HTERT RPE-1 (cell line): ENCODE results near the gene FOXC1.

Experiments
- in situ Hi-C: fragments of 300-500 bp; cut with MboI; formaldehyde crosslinking; loops from 4 replicates; pipeline ENCODE4 v1.14.3; 2020; ENCODE audit warnings: low sequenced_read_pairs

Gene FOXC1

GRCh38 chr6:1584146-1584545, 25.6 kb upstream of the FOXC1 start:
- in situ Hi-C loops: no loop called here

GRCh38 chr6:1584996-1585668, 24.6 kb upstream of the FOXC1 start:
- in situ Hi-C loops: no loop called here

GRCh38 chr6:1585669-1586049, 24.1 kb upstream of the FOXC1 start:
- in situ Hi-C loops: no loop called here

GRCh38 chr6:1586256-1586655, 23.5 kb upstream of the FOXC1 start:
- in situ Hi-C loops: no loop called here

- in situ Hi-C loops: no loop called here
Observed at GRCh38 chr6:1586861-1587450, 22.8 kb upstream of the FOXC1 start.

- in situ Hi-C loops: no loop called here
Observed at GRCh38 chr6:1587546-1587945, 22.2 kb upstream of the FOXC1 start.

- in situ Hi-C loops: no loop called here
Observed at GRCh38 chr6:1587977-1588376, 21.7 kb upstream of the FOXC1 start.

- in situ Hi-C loops: no loop called here
Observed at GRCh38 chr6:1589208-1589607, 20.5 kb upstream of the FOXC1 start.

- in situ Hi-C loops: no loop called here
Observed at GRCh38 chr6:1590580-1590979, 19.1 kb upstream of the FOXC1 start.

- in situ Hi-C loops: no loop called here
Observed at GRCh38 chr6:1591243-1591642, 18.5 kb upstream of the FOXC1 start.

GRCh38 chr6:1591926-1592325, 17.8 kb upstream of the FOXC1 start:
- in situ Hi-C loops: no loop called here

GRCh38 chr6:1592852-1593251, 16.9 kb upstream of the FOXC1 start:
- in situ Hi-C loops: no loop called here

GRCh38 chr6:1593286-1593957, 16.3 kb upstream of the FOXC1 start:
- in situ Hi-C loops: no loop called here

- in situ Hi-C loops: no loop called here
Observed at GRCh38 chr6:1593958-1594314, 15.8 kb upstream of the FOXC1 start.

- in situ Hi-C loops: no loop called here
Observed at GRCh38 chr6:1594445-1595200, 15.1 kb upstream of the FOXC1 start.

GRCh38 chr6:1595271-1596087, 14.2 kb upstream of the FOXC1 start:
- in situ Hi-C loops: no loop called here

- in situ Hi-C loops: no loop called here
Observed at GRCh38 chr6:1596088-1596852, 13.4 kb upstream of the FOXC1 start.

- in situ Hi-C loops: no loop called here
Observed at GRCh38 chr6:1597121-1597744, 12.5 kb upstream of the FOXC1 start.

- in situ Hi-C loops: no loop called here
Observed at GRCh38 chr6:1597924-1598323, 11.8 kb upstream of the FOXC1 start.

GRCh38 chr6:1598433-1598832, 11.3 kb upstream of the FOXC1 start:
- in situ Hi-C loops: no loop called here
